Fibroblast of skin of right biceps (primary cell): ENCODE measurements around the gene CFAP77.

Source experiments
- DNase-seq: peaks from one replicate; pipeline ENCODE4 v3.0.0-alpha.2; 2013

Gene CFAP77

DNA sequence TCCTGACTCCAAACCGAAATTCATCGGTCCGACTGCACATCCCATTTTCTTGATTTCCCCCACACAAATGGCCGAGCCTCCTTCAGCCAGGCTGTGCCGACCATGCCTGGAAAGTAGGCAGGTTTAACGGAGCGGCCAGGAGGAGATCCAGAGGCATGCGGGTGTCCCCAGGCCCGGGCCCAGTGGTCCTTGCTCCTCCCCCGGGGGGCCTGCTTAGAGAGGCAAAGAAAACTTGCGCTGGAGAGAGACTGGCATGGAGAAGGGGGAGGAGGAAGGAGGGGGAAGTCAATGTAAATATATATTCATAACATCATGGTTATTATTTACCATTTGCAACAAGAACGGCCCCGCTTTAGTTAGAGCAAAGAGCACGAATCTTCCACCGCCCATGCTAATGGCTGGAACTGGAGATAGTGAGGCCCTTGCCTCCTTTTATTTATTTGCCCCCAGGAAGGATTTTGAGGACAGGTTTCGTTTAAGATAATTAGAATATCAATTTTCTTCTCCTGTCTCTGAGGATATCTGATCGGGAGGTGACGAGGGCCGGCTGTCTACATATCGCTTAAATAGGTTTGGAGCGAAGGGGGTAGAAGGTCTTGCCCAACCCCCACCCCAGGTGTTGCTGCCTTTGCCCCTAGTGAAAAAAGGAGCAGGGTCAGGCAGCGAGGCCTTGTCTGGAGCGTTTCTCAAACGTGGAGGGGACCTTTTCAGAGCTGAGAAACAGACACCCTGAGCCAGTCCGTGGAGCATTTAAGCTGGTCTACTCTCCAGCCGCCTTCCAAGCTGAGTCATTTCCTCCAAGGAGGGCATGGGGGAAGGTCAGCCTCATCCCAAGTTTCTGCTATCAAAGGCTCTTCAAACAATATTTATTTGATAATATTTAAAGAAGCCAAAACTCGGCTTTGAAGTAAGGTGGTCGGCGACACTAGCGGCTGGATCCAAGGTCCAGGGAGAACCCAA lies 174.9 kb downstream of the CFAP77 start:
- peak; percentile 57 for DNase-seq

DNA sequence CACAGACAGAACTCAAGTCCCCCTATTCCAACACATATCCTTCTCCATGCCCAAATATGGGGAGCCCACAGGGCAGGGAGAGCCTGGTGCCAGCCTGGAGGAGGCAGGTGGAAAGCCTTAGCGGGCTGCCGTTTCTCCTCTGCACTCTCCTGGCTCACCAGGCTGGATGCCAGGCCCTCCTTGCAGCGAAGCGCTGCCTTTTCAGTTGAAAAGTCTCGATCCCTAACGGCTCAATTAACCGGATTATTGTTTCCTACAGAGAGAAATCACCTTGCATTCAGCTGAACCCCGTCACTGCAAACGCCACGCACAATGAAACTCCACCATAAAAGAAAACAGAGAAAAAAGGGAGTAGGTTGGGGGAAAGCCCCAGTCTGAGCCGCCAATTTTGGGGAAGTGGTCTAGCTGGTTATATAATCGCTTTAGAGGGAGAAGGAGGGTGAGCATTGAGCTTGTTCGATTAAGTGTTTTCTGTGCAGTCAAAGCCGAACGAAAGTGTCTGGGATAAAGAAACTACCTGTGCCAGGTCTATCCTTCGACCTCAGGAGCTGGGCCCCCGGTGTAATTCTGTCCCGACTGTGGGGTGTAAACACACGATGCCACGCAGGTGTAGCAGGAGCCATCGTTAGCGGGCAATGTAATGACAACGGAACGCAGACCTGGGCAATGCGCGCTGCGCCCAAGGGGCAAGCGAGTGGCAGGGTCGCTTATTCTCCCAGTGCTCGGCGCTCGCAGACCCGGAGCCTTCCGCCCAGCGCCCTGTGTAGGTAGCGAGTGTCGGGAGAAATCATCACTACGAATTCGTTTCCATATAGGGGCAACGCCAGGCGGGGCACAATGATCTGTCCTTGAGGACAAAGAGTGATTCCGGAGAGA lies 176.2 kb downstream of the CFAP77 start:
- no peak for DNase-seq

DNA sequence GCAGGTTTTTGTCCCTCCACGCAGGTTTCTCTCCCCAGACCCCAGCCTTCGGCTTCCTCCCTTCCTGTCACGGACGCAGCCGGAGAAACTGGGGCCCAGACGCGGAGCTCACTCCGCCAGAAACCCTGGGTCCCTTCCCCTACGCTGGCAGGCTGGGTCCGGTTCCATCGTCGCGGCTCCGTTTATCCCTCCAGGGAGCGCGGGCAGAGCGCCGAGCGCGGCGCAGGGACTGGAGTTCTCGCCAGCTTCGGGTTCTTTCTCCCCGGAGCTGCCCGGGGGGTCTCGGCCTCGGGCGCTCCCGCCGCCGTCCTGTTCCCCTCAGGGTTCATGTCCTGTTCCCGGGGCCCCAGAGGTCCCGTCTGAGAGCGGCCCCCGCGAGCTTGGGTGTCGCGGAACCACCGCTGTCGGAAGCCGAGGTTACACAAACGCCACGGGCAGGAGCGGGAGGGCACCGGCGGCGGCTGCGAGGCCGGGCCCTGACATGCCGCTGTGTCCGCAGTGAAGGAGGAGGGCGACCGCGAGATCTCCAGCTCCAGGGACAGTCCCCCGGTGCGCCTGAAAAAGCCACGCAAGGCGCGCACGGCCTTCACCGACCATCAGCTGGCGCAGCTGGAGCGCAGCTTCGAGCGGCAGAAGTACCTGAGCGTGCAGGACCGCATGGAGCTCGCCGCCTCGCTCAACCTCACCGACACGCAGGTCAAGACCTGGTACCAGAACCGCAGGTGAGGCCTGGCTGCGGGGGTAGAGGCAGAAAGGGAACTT lies 177.0 kb downstream of the CFAP77 start:
- no peak for DNase-seq

DNA sequence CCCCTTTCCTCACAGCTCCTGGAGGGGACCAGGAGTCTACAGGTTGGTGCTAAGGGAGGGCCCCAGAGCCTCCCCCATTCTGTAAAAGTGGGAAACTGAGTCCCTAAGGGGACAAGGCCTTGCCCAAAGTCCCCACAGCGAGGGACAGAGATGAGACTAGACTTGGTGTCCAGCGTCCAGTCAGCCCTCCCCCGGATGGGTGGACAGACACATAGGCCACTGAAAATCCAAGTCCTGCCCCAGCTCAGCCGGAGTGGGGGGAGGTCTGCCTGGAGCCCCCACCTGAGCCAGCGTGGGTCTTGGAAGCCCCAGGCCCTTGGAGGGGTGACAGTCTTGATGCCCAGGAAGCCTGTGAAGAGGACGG lies 177.6 kb downstream of the CFAP77 start:
- no peak for DNase-seq

DNA sequence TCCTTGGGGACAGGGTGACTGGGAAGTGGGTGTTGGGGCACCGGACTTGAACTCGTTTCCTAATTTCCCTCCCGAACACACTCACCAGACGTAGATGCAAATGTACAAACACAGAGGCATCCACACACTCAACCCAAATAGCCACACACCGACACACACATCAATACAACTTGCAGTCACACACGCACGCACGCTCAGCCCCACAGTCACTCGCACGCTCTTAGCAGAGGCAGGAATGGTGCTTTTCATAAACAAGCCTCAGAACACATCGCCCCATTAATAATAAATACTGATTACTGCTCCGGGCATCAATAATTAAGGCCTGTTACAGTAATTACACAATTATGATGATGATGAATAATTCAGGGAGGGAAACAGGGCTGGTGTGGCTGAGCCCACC lies 178.1 kb downstream of the CFAP77 start:
- no peak for DNase-seq

DNA sequence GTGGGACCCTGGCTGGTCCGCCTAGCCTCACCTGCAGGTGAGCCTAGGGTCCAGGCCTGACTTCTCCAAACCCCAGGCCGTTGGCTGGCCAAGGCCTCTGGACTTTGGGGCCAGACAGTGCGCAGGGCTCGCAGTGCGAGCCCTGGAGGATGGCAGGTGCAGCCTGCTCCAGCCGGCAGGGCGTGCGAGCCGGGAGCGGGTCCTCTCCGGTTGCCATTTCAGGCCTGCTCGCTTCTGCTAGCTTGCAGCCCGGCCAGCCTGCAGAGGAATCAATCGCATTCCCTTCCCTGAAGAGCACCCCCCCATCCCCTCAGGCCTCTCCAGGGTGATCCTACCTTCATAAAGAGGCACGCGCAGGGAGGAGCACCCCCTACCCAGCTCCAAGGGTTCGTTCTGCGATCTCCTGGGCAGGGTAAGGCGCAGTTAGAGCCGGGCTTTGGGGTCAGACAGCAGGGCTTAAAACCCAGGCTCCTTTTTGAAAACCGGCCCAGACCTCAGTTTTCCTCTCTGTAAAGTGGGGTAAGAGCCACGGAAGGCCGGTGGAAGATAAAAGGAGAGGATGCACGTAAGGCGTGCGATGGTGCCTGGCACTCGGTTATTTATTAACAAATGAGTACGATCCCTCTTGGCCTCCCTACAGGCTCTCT lies 178.6 kb downstream of the CFAP77 start:
- no peak for DNase-seq

DNA sequence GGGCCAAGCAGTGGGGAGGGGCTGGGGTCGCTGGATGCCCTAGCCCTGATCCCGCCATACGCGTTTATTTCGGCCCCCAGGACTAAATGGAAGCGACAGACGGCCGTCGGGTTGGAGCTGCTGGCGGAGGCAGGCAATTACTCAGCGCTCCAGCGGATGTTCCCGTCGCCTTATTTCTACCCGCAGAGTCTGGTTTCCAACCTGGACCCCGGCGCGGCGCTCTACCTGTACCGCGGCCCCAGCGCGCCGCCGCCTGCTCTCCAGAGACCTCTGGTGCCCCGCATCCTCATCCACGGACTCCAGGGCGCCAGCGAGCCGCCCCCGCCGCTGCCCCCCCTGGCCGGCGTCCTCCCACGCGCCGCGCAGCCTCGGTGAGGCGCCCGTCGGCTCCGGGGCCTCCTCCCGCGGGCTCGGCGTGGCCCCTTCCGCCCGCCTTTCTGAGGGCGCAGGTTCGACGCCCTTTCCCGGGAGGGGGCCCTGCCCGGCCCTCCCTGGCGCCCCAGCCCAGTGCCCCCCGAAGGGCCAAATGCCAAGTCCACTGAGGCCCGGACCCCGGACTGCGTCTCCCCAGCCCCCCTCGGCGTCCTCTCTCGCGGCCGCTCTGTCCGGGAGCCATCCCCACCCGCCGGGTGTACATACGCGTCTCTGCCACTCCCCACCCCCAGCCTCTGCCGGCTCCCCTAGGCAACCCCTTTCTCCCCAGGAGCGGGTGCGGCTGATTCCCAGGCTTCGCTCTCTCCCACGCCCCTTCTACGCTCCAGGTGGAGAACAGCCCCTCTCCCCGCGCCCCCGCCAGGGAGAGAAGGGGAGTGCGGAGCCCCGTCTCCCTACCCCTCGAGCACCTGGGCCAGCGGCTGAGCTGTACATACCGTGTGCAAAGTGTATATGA lies 179.4 kb downstream of the CFAP77 start:
- no peak for DNase-seq

DNA sequence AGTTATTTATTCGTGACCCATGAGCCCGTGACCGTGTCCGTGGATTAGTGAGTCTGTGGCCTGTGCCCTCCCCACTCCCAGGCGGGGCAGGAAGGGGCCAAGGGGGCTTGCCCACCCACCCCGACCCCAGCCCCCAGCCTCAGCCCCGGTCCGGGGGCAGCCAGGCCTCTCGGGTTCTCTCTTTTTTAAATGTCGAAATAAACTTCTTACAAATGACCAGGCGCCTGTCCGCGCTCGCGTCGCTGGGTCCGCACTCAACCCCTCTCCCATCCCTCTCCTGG lies 180.0 kb downstream of the CFAP77 start:
- DNase-seq, result no peak

DNA sequence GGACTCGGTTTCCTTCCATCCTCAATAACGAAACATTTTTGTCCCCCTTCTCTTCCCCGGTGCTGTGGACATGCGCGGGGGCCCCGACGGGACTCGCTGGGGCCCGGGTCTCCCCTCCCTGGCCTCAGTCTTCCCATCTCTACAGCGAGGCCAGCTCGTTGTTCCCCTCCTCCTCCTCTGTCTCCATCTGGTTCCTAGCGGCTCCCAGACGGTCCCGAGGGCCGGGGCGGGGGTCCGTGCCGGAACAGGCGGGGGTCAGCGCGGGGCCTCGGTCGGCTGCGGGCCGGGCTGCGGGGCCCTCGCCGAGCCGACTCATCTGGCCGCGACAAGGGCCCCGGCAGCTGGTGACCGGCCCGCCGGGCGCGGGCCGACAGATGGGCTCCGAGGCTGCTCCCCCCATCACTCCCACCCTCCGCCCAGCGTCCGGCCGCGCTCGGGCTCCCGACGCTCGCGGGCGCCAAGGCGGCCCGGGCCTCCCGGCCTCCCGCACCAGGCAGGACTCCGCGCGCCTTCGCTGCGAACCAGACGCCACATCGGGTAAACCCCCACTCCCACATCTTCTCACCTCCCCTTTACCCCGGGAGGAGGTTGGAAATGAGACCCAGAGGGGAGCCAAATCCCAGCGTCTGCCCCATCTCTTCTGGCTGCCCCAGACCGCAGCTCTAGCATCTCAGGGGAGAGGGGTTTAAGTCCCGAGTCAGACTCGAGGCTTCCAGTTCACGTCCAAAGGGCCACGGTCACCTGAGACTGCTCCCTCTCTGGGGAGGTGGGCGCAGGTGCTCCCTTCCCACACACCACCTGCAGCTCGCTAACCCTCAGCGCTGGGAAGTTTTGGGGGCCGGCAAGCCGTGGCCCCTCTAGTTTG lies 180.5 kb downstream of the CFAP77 start:
- no peak for DNase-seq

DNA sequence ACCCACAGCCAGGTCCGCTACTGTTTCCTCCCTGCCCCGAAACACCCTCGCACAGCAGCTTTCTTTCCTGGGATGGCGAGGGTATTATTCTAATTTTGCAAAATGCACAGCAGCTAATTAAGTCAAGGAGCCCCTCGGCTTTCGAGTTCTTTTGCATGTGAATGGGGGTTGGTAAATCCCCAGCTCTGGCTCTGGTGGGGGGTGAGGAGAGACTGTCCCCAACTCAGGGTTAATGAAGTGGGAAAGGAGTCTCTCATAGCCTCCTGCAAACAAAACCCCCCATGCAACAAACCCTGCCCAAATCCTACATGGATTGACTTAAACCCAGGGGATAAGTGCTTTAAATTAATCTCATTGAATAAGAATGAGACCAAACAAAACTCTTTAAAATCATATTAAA lies 181.2 kb downstream of the CFAP77 start:
- no peak for DNase-seq

DNA sequence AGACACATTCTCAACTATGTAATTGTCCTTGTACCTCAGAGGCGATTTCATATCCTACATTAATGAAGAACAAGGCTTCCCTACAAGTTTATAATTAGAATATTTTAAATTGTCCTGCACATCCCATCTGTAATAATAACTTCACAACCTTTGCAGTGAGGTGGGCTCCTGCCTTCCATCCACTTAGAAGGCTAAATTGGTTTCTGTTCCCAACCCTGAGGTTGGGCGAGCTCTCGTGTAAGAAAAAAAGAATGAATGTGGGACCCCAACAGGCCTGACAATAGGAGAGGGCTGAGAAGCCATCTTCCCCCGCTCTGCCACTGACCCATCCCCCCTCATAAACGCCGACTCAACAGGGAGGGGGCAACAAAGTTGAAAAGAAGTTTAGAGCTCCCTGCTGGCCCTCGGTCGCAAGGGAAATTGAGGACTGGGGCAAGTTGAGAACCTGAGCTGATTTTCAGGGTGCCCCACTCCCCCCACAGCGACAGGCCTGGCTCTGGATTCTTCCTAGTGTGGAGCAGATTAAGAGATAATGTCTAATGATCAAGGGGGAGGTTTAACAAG lies 181.8 kb downstream of the CFAP77 start:
- DNase-seq, result no peak

DNA sequence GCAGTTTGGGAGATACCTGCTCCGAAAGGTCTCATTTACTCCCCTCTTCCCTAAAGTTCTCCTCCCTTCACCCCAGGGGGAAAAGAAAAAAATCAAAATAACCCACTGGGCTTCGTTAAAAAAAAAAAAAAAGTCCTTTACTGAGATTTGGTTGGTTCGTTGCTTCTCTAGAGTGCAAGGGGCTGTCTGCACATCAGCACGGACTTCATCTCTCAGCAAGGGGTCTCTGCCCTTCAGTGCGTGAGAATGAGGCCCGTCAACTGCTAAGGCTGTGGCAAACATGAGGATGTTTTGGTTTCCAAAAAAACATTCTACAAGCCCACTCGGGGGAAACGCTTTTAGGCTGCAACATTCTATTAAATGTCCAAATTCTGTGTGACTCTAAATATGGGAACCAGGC lies 182.4 kb downstream of the CFAP77 start:
- no peak for DNase-seq

DNA sequence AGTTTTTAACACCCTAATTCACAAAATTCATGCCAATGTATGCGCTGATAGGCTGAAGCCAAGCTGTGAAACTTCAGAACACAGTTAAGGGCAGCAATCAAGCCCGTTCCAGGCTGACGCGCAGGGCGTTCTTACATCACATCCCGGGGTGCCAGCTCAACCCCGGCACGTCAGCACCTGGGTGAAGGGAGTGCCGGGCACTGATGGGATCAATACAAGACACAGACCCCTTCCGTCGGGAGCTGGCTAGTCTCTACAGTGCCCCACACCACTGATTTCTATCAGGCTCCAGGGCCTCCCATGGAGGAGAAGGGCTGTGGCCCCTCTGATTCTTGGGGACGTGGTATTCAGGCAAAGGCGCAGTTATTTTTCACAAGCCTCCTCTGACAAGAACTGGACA lies 184.4 kb downstream of the CFAP77 start:
- no peak for DNase-seq

DNA sequence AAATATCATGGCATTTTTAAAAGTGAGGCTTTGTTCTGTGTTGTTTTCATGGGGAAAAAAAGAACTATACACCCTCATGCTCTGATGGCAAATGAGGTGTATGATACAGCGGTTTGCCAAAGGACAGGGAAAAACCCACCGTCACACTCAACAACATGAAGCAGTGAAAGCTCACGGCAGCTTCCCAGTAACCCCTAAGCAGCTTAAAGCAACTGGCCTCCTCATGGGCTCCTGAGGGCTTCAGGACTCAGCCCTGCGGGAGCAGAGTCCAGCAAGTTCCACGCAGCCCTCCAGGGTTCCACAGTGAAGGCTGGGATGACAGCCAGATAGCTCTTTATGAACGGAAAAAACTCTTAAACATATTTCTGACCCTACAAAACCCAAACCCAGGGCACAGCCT lies 185.3 kb downstream of the CFAP77 start:
- no peak for DNase-seq

DNA sequence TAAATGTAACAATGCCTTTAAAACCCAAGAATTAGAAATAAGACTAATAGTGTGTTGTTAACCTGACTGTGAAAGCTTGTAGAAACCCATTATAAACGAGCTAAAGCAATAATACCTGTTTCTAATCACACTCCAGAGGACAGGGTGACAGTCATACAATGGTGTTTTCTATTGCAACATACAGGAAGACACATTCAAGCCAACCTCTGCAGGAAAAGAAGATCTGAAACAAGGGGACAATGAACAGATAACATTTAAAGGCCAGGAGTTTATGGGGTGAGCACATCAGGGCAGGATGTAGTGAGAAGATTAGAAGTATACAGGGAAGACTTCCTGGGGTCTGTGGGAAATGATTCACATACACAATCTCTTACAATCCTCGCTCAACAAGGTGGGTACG lies 186.2 kb downstream of the CFAP77 start:
- DNase-seq, result no peak

DNA sequence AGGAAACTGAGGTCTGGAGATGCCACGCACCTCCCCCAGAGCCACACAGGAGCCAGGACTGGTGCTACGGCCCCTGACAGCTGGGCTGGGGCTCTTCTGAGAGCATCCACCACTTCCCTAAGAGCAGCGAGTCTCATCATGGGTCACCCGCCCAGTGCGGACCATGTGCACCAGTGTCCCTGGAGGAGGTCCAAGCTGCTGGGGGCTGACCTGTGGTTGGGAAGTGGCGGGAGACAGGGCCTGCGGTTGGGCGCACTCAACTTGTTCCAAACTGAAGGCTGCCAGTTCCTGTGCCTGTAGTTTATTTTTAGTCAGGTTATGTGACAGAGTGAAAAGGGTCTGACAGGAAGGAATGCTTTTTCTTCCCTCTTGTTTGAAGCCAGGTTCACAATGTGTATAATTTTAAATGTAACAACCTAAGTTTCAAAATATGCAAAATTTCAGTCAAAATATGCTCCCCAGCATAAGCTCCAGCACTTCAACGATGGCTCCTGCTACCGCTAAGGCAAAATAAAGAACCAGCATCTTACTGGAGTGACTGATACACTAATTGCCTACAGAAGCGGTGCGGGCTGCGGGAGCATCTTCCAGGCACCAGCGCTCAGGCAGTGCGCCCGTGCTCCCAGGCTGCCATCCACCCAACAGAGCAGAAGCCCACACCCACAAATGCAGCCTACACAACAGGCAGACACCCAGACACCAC lies 187.2 kb downstream of the CFAP77 start:
- no peak for DNase-seq

DNA sequence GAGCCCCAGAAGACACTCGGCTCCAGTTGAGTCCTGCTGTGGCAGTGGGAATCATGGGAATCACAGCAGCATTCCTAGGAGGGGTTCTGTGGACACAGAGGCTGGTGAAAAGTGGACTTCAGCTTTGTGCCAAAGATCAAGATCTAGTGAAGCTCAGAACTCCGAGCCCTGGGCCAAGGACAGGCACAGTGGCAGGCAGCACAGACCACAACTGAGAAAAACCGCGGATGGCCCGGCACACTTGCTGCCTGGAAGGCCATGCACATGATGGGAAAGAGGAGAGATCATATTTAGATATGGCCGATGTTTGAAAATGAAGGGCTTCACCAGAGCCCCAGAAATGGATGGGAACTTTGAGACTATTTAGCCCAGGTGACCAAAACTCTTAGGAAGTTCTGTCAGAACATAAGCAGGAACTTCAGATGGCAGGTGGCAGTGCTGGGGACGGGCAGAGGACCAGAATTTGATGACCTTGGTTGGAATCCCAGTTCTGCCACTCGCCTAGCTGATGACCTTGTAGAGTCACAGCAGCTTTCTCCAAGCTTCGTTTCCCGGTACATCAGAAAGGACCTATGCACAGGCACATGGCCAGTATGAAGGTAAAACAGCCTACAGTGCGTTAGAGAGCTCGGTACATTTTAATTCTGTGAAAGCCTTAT lies 190.4 kb downstream of the CFAP77 start:
- no peak for DNase-seq

DNA sequence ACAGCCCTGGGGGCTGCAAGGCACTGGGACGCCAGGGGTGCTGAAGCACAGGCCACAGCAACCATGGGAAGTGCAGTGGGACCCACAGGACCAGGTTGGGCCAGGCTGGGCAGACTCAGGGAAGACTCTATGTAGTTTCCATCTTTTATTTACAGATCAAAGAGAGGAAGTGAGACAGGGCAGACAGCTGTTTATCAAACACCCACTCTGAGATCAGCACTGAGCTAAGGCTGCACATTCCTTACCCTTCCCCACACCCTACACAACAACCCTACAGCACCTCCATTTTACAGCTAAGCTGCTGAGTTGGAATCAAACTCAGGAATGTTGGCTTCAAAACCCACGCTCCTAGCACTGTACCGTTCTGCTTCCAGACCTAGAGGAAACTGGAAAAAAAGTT lies 192.2 kb downstream of the CFAP77 start:
- DNase-seq, result no peak

DNA sequence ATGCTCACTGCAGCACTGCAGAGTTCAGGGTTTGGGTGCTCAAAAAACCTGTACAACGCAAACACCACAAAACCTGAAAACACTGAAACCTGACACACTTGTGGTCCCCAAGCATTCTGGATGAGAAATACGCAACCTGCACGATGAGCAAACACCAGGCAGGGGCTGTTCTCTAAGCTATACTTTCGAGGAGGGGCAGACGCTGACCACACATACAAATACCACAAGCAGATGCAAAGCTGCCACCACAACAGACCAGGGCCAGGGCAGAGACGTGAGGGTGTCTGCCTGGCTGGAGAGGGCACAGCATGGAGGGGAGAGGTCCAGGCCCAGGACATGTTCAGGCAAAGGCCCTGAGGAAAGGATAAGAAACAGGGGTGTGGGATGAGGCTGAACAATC lies 195.4 kb downstream of the CFAP77 start:
- no peak for DNase-seq
